HG03575 (cell line): ENCODE results near the gene PPP1R13B.

Experiments used
- ATAC-seq: cut with Tn5 transposase; IDR thresholded peaks from one replicate; pipeline ENCODE4 v1.9.1; 2021; ENCODE audit not compliant: unreplicated experiment, insufficient number of reproducible peaks, low FRiP score; ENCODE audit errors: extremely low read depth

PPP1R13B gene

GRCh38 chr14:103738166-103738565 is 109.2 kb downstream of the PPP1R13B start:
- ATAC-seq: no peak

DNA sequence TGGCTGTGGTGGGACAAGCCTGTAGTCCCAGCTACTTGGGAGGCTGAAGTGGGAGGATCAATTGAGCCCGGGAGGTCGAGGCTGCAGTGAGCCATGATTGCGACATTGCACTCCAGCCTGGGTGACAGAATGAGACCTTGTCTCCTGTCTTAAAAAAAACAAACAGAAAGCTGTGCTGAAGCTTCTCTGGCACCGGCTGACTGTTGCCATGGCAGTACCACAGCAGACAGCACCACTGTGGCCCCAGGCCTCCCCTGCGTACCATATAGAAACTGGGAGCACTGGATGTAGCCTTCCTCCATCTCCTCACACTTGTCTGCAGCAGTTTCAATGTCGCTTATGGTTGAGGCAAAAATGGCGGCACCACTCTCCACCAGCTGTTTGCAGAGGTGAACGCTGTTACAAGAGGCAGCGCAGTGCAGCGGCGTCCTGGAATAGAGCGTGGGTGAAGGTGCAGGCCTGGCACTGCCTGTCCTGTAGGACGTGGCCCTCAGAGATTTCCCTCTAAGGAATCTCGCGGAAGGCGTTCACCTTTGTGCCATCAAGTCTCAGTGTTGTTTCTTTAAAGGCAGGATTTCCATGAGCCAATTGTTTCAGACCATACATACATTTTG is 109.8 kb downstream of the PPP1R13B start:
- ATAC-seq: no peak

- ATAC-seq: no peak
Observed at GRCh38 chr14:103736546-103737431, 110.6 kb downstream of the PPP1R13B start.

DNA sequence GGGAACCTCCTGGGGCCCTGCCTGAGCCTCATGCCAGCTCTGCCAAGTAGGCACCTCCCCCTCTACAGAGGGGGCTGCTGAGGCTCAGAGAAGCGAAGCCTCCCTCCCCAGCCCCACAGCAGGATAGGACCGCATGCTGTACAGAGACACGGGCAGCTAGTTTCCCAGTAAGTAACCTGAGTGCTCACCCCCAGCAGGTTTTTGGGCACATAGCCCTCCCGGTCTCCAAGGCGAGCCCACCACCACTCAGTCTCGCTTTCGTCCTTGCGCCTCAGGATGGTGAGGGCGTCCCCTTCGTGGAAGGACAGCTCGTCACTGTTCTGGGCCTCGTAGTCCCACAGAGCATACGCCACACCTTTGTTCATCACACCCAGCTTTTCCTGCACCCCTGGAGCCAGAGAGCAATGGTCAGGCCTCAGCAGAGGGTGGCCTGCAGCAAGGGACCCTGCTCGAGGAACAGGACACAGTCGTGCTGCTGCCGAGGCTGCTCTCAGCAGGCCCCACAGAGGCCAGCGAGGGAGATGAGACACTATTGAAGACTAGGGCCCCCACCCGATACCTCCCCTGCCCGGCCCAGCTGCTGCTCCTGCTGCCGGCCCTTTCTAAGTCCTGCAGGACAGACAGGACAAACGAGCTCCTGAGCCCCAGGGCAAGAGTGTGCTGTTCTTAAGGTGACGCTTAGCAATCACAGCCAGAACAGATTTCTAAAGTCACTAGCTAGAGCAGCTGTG is 111.4 kb downstream of the PPP1R13B start:
- ATAC-seq: no peak

DNA sequence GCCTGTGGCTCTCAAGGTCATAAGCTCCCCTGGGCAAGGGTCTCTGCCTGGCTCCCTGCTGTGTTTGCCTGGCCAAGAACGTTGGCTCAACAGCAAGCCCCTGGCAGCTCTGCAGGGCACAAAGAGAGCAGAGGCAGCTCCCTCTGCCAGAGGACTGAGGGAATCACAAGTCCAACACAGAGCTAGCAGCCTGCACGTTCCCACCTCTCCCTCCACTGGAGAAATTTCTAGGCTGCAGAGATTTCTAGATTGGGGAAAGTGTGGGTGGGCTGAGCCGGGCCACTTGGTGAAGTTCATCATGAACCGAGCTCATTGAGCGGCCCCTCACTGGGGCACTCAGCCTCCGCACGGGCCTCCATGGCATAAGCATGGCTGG is 111.9 kb downstream of the PPP1R13B start:
- ATAC-seq: no peak

GRCh38 chr14:103735022-103735421 is 112.4 kb downstream of the PPP1R13B start:
- no peak for ATAC-seq

- no peak for ATAC-seq
Observed at GRCh38 chr14:103734081-103734888, 113.1 kb downstream of the PPP1R13B start.

- ATAC-seq: no peak
Observed at GRCh38 chr14:103733651-103734050, 113.7 kb downstream of the PPP1R13B start.

DNA sequence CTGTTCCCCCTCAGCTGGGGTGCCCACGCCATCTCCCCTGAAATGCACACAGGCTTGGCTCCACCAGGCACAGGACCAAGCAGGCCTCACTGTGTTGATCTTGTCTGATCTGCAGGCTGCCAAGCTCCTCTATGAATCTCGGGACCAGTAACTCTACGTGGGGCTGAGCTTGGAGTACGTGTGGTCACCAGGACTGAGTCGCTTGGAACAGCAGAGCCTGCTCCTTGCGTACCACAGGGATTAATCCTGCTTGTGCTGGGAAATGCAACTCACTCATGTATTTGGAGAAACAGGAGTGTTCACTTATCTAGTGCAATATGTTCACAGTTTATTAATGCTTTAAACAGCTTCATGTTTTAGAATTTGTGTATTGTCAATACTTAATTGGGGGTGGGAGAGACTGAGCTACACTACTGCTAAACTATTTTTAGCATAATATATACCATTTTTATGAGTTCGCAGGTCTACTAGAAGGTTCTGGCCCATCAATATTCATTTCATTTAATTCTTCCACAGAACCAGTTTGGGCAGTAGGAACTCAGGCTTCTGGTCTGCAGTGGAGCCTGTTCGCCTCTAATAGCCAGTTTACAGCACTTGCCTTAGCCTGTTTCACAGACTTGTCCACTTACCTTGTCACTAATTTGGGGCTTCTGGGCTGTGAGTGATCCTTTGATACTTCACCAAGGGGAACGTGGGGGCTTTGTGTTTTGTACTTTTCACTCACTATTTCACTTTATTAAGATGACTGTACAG is 114.3 kb downstream of the PPP1R13B start:
- no peak for ATAC-seq

DNA sequence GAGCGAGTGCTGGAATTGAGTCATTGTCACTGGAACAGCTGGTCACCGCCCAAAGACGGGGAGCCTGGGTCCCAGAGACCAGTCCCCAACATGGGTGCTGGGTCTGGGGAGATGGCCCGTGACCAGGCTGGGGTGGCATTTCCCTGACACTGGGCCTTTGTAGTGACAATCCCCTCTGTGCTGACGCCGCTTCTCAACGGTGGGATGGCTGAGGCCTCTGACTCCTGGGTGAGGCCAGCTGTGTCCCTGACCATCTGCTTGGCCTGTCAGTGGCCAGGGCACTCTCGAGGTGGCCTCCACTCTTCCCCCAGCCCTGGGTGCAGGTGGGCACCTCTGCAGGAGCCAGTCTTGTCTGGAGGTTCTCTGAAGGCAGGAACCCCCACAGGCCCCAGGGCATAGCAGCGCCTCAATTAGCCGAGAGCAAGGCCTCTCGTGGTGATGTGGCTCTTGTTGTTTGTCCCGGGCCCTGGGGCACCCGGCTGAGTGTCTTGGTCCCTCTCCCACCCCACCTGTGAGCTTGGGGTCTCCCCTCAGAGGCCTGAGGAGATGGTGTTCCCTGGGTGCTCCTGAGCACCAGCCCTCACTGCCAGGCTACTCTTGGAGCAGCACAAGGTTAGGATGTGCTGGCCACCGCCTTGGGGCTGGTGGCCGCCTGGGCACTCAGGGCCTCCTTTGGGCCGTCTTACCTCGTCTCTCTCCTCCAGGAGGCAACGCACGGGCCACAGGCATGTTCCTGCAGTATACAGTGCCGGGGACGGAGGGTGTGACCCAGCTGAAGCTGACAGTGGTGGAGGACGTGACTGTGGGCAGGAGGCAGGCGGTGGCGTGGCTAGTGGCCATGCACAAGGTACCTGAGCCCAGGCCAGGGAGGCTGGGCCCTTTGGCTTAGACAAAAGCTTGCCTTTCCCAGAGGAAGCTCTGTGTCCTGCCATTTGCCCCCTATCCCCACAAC is 115.2 kb downstream of the PPP1R13B start:
- ATAC-seq: no peak

DNA sequence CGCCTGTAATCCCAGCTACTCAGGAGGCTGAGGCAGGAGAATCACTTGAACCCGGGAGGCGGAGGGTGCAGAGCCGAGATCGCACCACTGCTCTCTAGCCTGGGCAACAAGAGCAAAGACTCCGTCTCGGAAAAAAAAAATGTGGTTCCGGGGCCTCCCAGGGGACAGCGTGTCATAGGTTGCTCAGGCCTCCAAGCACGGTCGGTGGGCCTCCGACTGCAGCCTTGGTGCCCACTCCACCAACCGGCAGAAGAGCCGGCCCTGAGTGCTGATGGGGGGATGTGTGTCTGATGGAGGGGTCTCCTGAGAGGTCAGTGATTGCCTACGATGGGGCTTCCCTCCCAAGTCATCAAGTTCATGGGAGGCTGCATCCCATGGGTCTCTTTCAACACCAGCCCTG is 115.9 kb downstream of the PPP1R13B start:
- no peak for ATAC-seq

DNA sequence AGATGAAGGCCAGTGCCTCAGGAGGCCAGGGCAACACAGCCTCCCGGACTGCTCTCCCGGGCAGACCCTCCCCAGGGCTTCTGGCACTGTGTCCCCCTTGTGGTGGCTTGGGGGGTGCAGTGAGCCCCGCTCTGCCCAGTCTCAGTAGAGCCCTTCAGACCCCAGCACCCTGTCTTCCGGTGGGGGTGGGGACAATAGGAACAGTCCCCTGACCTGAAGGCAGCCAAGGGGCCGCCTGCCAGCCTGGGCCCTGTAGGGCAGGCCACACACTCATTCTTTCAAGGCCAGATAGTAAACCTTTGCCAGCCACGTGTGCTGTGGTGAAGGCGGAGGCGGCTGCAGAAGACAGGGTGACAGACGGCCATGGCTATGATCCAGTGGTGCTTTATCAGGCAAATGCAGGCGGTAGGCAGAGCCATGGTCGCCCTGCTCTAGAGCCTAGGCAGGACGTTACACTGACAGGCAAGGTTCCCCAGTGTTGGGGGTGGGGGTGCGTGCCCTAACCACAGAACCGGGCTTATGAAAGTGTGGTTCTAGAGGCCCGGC is 116.8 kb downstream of the PPP1R13B start:
- ATAC-seq: no peak

DNA sequence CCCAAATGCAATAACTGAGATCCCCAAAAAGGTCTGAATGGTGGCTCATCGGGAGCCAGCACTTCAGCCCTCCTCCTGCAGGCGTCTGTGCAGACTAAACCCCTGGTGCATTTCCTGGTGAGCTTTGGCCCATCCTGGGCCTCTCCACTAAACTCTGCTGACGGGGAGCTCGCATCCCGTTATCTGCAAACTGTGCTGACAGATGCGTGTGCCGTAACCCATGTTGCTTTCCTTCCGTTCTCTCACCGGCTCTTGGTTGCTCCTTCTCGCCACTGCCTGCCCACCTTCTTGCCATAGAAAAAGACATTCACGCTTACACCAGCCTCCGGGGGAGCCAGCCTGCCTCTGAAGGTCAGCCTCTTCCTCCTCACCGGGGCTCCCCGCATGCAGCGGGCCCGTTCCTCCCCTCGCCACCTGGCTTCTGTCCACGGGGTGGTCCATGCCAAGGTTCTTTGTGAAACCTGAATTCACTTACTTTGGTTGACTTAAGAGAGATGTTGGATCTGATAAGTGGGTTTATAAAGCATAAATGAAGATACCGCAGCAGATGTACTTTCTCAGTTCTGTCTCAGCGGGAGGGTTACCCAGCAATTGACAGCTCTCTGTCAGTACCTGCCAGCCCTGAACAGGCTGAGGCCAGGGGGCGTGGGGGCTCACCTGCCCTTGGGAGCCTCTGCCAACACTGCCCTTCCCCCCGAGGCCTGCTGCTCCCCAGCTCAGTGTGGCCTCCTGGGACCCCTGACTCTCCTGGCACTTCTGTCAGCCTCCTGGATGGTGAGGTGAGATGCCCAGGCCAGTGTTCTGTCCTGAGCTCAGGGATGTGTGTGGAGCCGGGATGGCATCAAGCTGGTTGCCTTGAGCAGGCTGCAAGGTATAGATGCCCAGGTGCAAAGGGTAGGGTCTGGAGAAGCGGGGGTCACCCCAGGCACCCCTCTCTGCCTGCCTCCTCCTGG is 117.6 kb downstream of the PPP1R13B start:
- no peak for ATAC-seq

DNA sequence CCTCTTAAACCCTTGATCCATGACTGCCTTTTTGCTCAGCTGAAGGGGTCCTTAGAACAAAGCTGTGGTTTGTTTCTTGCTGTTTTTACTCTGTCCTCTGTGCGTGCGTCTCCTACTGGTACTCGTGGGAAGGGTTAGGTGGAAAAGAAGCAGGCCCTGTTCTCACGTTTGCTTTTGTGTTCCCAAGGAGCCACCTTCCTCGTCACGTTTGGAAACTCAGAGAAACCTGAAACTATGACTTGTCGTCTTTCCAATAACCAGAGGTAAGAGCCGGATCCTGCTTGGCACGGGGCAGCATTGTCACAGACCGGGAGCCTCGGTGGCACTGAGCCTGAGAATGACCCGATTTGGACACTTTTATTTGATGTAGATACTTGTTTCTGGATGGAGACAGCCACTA is 118.7 kb downstream of the PPP1R13B start:
- no peak for ATAC-seq

GRCh38 chr14:103728141-103728540 is 119.2 kb downstream of the PPP1R13B start:
- no peak for ATAC-seq

- no peak for ATAC-seq
Observed at GRCh38 chr14:103727313-103727980, 119.9 kb downstream of the PPP1R13B start.
